Calu3 (cell line): ENCODE data around the gene ARIH2. TPM values are rescaled to one million over a fixed set of nuclear protein-coding genes. Genes with fewer than 3 reads are reported as not detected.

Experiments
- BruUV-seq: library from RNA; stranded (reverse); fragments of 400-500 nt; replicated peaks from 2 replicates; lab custom pipeline; 2021; lab: Mats Ljungman, UMichigan
- CTCF ChIA-PET: fragments of 300-600 bp; sonication (Branson Sonifier 250); formaldehyde crosslinking; loops from one replicate; lab custom pipeline; 2022; ENCODE audit warnings: antibody characterized with exemption; lab: Charles Lee
- DNase-seq: peaks from one replicate; pipeline ENCODE4 v3.0.0; 2022
- H3K27ac Mint-ChIP-seq: one replicate; pipeline ENCODE4 v1.8.0; 2022; ENCODE audit warnings: mixed read lengths; ENCODE audit not compliant: unreplicated experiment
- H3K27me3 Mint-ChIP-seq: one replicate; pipeline ENCODE4 v1.8.0; 2022; ENCODE audit warnings: mixed read lengths; ENCODE audit not compliant: unreplicated experiment
- H3K36me3 Mint-ChIP-seq: one replicate; pipeline ENCODE4 v1.8.0; 2022; ENCODE audit warnings: mild to moderate bottlenecking, moderate library complexity, mixed read lengths; ENCODE audit not compliant: insufficient read depth, unreplicated experiment
- H3K4me1 Mint-ChIP-seq: one replicate; pipeline ENCODE4 v1.8.0; 2022; ENCODE audit warnings: mild to moderate bottlenecking, low read depth, mixed read lengths; ENCODE audit not compliant: unreplicated experiment
- H3K4me3 Mint-ChIP-seq: one replicate; pipeline ENCODE4 v1.8.0; 2022; ENCODE audit warnings: mild to moderate bottlenecking, low read depth, moderate library complexity, mixed read lengths; ENCODE audit not compliant: unreplicated experiment
- H3K9me3 Mint-ChIP-seq: one replicate; pipeline ENCODE4 v1.8.0; 2022; ENCODE audit warnings: low read depth, mixed read lengths; ENCODE audit not compliant: unreplicated experiment
- CTCF ChIP-seq: fragments of 200-600 bp; IDR thresholded peaks from one replicate; pipeline ENCODE4 v1.8.0; 2022; ENCODE audit warnings: antibody characterized with exemption; ENCODE audit not compliant: unreplicated experiment
- intact Hi-C: fragments of 100-400 bp; cut with micrococcal nuclease; formaldehyde crosslinking; loops from one replicate; pipeline ENCODE4 v1.10.0; 2022; ENCODE audit not compliant: unreplicated experiment
- total RNA-seq: library from RNA; stranded (reverse); gene quantifications from 2 replicates; pipeline ENCODE4 v1.2.3, GENCODE V29; 2022

Gene ARIH2
- total RNA-seq, 1 experiment from 2014 or later: 109 TPM

DNA sequence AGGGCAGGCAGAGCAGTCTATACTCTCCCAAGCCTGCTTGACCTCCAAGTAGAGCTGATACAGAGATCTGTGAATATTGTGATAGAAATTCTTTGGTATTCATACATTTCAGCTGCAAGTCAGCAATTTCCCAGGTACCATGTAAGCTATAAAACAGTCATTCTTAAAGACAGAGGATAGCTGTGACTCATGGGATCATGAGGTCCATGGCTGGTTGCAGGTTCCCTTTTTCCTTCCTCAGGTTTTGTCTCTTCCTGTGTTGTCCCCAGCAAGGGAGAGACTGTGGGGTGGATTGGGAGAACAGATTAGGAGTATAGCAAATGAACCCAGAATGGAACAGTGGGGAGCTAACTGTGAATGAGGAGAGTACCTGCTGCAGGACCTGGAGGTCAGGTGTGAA lies 66.0 kb downstream of the ARIH2 start:
- Mint-ChIP-seq H3K27ac (no peak overlapping the region), H3K4me3 (no peak overlapping the region), H3K36me3 (peaks cover 42% of the 10 kb centered on the region), H3K4me1 (no peaks in the 10 kb centered on the region), H3K27me3 (no peaks in the 10 kb centered on the region), H3K9me3 (no peaks in the 10 kb centered on the region)
- intact Hi-C loops: no loop called here
- CTCF ChIA-PET: no interaction called here
- no peak for TF ChIP-seq CTCF
- BruUV-seq: no TSS peak
- DNase-seq: no peak

GRCh38 chr3:48985831-48986376 lies 67.3 kb downstream of the ARIH2 start:
- Mint-ChIP-seq H3K27ac (no peak overlapping the region), H3K9me3 (no peaks in the 10 kb centered on the region), H3K36me3 (peaks cover 46% of the 10 kb centered on the region), H3K4me1 (no peaks in the 10 kb centered on the region), H3K27me3 (no peaks in the 10 kb centered on the region), H3K4me3 (no peak overlapping the region)
- no peak for DNase-seq
- TF ChIP-seq CTCF: no peak
- BruUV-seq: no TSS peak
- intact Hi-C loops: no loop called here
- CTCF ChIA-PET: no interaction called here

DNA sequence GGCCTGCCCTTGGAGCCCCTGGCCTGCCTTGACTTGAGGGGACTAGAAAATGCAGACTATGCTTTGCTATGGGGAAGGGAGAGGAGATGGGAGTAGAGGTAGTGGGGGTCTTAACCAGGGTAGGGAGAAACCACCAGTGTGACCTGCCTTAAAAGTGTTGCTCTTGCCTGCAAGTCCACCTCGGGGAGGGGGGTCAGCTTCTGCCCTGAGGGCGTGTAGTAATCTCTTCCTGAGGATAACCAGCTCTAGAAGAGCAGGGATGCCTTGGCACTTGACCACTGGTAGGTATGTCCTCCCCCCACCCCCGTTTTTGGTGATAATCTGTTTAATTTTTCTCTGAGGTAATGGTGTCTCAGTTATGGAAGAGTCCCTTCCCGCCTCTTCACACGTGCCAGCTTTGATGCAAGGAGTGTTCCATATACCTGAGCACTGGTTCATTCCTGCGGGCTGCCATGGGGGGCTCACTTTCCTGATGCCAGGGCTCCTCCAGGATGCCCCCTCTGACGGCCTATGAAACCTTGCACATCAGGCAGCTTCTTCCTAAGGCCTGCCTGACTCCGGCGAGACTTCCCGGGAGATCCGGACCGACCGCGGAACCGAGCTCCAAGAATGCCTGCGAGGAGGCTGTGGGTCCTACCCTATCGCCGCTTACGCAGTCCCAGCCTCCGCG lies 70.6 kb downstream of the ARIH2 start:
- peaks cover 38% of the 10 kb centered on the region for H3K36me3 Mint-ChIP-seq
- no peak for DNase-seq
- H3K9me3 Mint-ChIP-seq: no peaks in the 10 kb centered on the region
- intact Hi-C loops: loop anchor here (2.0 kb wide), 1 partner anchor 460 kb away; no protein-coding TSS in a partner anchor
- H3K27ac Mint-ChIP-seq: peak overlapping the region; percentile 93
- TSS peak; percentile 67 for BruUV-seq
- TF ChIP-seq CTCF: no peak
- H3K4me3 Mint-ChIP-seq: peak overlapping the region; percentile 96
- peaks cover 9% of the 10 kb centered on the region for H3K4me1 Mint-ChIP-seq
- CTCF ChIA-PET: interaction anchor here (0.7 to 1.2 kb wide), 4 partner anchors 18 to 172 kb away, joined by 3 to 4 read pairs (median 4); partner anchors contain the start of genes NDUFAF3 and WDR6
- no peaks in the 10 kb centered on the region for H3K27me3 Mint-ChIP-seq

DNA sequence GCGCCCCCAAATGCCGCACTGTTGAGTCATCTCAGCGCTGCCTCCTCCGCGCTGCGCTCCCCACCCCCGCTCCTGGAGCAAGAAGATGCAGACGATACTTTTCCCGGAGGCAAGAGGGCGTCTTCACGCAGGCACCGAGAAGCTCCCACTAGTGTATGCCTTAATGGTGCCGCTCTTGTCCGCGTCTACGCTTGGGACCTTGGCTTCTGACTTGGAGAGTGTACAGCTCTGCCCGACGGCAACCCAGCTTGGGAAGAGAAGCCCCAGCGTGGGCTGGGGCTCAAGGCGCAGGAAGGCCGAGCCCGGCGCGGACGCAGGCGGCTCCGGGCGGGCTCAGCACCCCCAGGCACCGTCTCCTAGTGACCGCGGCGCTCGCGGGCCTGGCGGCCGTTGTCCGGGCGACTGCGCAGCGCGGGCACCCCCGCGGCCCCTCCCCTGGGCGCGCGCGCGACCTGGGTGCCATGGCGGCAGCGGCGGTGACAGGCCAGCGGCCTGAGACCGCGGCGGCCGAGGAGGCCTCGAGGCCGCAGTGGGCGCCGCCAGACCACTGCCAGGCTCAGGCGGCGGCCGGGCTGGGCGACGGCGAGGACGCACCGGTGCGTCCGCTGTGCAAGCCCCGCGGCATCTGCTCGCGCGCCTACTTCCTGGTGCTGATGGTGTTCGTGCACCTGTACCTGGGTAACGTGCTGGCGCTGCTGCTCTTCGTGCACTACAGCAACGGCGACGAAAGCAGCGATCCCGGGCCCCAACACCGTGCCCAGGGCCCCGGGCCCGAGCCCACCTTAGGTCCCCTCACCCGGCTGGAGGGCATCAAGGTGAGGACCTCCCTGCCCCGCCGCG lies 71.4 kb downstream of the ARIH2 start, which contains the start of gene P4HTM:
P4HTM (plus strand) TSS at position 446 of the 840 bp plus-strand sequence; CDS start at position 462, 16 bp downstream.
- no peaks in the 10 kb centered on the region for H3K9me3 Mint-ChIP-seq
- peak within 1 kb of the TSS; percentile 96 for H3K4me3 Mint-ChIP-seq
- H3K27ac Mint-ChIP-seq: peak within 1 kb of the TSS; percentile 93
- BruUV-seq: no TSS peak
- H3K36me3 Mint-ChIP-seq: peaks cover 38% of the 10 kb centered on the region
- no peaks in the 10 kb centered on the region for H3K27me3 Mint-ChIP-seq
- CTCF ChIA-PET: interaction anchor here (0.7 to 1.2 kb wide), 5 partner anchors 17 to 350 kb away, joined by 3 to 4 read pairs (median 3); partner anchors contain the start of genes NDUFAF3, USP4 and WDR6
- TF ChIP-seq CTCF: no peak
- intact Hi-C loops: loop anchor here (2.0 kb wide), 1 partner anchor 459 kb away; no protein-coding TSS in a partner anchor
- peak; percentile 84 for DNase-seq
- H3K4me1 Mint-ChIP-seq: peaks cover 9% of the 10 kb centered on the region
